Measurements from ENCODE around the gene FAIM.
"Not testable (repeated sequence)": the region's sequence is repeated elsewhere in the genome, so short reads cannot be mapped to it uniquely, and the experiment has no call there.

The FAIM gene

DNA sequence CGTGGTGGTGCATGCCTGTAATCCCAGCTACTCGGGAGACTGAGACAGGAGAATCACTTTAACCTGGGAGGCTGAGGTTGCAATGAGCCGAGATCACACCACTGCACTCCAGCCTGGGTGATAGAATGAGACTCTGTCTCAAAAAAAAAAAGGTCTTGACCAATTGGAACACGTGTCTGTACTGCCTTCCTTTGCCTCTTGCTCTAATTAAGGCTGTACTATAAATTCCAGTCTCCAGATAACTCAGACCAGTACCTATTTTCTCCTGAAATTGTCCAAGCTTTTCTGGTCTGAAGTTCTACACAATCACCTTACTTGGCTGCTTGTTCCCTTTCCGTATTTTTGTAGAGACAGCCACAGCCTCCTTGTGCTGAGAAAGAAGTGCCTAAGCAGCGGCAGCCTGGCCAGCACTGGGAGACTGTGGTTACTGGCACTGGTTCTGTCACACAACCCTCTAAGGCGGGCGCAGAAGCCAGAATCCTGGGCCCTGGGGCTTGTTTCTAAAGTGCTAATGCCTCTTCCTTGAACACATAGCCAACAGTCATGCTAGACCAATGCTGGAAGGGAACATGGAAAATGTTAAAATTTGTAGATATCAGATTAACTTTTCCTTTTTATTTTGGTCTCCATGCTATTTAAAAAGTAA lies 8.3 kb upstream of the FAIM start:
- no peak for DNase-seq (ENCODE audit: low read depth, low spot score)

DNA sequence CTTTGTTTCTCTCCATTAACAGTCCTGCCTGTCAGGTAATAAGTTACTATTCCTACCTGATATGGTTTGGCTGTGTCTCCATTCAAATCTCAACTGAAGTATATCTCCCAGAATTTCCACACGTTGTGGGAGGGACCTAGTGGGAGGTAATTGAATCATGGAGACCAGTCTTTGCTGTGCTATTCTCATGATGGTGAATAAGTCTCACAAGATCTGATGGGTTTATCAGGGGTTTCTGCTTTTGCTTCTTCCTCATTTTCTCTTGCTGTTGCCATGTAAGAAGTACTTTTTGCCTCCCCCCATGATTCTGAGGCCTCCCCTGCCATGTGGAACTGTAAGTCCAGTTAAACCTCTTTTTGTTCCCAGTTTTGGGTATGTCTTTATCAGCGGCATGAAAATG lies 6.9 kb upstream of the FAIM start:
- H3K4me3 ChIP-seq (ENCODE audit: low read depth, low read length); DNase-seq (ENCODE audit: low read depth, low spot score); in situ Hi-C loops (cut with HindIII; ENCODE audit: low sequenced_read_pairs): not testable (repeated sequence)

More for the DNA sequence above, 8.3 kb upstream of the FAIM start:
- TF ChIP-seq, protein P1, sequence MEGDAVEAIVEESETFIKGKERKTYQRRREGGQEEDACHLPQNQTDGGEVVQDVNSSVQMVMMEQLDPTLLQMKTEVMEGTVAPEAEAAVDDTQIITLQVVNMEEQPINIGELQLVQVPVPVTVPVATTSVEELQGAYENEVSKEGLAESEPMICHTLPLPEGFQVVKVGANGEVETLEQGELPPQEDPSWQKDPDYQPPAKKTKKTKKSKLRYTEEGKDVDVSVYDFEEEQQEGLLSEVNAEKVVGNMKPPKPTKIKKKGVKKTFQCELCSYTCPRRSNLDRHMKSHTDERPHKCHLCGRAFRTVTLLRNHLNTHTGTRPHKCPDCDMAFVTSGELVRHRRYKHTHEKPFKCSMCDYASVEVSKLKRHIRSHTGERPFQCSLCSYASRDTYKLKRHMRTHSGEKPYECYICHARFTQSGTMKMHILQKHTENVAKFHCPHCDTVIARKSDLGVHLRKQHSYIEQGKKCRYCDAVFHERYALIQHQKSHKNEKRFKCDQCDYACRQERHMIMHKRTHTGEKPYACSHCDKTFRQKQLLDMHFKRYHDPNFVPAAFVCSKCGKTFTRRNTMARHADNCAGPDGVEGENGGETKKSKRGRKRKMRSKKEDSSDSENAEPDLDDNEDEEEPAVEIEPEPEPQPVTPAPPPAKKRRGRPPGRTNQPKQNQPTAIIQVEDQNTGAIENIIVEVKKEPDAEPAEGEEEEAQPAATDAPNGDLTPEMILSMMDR (IDR thresholded peaks at IDR 0.05; ENCODE audit: low read depth, low read length) = no peak
- in situ Hi-C loops (cut with HindIII; ENCODE audit: low sequenced_read_pairs) = no loop called here
- H3K4me3 ChIP-seq (ENCODE audit: low read depth, low read length) = no peak overlapping the region

GRCh38 chr3:138604106-138604595 lies 4.4 kb upstream of the FAIM start:
- H3K4me3 ChIP-seq (ENCODE audit: low read depth, low read length); DNase-seq (ENCODE audit: low read depth, low spot score); in situ Hi-C loops (cut with HindIII; ENCODE audit: low sequenced_read_pairs): not testable (repeated sequence)

DNA sequence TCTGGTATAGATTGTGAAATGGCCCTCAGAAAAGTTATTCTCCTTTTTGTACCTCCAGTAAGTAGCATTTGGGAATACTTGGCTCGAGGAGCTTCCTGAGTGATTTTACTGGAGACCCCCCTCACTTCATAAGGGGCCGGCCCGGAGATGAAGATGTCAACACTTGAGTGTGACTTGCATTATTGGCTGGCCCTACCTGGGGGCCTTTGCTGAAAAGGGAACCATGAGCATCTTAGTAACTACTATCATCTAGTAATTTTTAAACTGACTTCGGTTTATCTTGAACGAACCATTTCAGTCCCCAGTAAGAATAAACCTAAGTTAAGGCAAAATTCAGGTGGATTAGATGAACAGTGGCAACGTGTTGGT lies 1.3 kb downstream of the FAIM start:
- TF ChIP-seq, protein P1 (IDR thresholded peaks at IDR 0.05; ENCODE audit: low read depth, low read length) = no peak
- peak overlapping the region; percentile 56 for H3K4me3 ChIP-seq (ENCODE audit: low read depth, low read length)
- in situ Hi-C loops (cut with HindIII; ENCODE audit: low sequenced_read_pairs) = no loop called here
- no peak for DNase-seq (ENCODE audit: low read depth, low spot score)

- in situ Hi-C loops (cut with HindIII; ENCODE audit: low sequenced_read_pairs) = no loop called here
- DNase-seq (ENCODE audit: low read depth, low spot score) = no peak
- H3K4me3 ChIP-seq (ENCODE audit: low read depth, low read length) = no peak overlapping the region
- TF ChIP-seq, protein P1 (IDR thresholded peaks at IDR 0.05; ENCODE audit: low read depth, low read length) = no peak
Observed at GRCh38 chr3:138615462-138615861, 6.9 kb downstream of the FAIM start.

GRCh38 chr3:138620431-138620830 lies 11.9 kb downstream of the FAIM start:
- TF ChIP-seq, protein P1 (IDR thresholded peaks at IDR 0.05; ENCODE audit: low read depth, low read length) = no peak
- no peak for DNase-seq (ENCODE audit: low read depth, low spot score)
- in situ Hi-C loops (cut with HindIII; ENCODE audit: low sequenced_read_pairs) = no loop called here
- H3K4me3 ChIP-seq (ENCODE audit: low read depth, low read length) = no peak overlapping the region

DNA sequence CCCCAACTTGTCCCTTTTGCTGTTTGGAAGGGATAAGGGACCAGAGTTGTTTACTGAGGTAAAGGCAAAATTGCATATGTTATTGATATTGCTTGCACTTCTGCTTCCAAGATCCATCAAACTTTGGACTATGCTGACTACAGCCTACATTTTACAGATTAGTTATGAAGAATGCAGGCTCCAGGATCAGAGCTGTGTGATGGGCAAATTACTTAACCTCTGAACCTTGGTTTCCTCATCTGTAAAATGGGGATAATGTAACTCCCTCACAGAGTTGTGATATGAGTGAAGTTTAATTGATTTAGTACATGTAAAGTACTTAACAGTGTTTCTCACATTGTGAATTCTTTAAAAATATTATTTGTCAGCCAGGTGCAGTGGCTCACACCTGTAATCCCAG lies 15.9 kb downstream of the FAIM start:
- no peak for DNase-seq (ENCODE audit: low read depth, low spot score)
- no peak overlapping the region for H3K4me3 ChIP-seq (ENCODE audit: low read depth, low read length)
- TF ChIP-seq, protein P1 (IDR thresholded peaks at IDR 0.05; ENCODE audit: low read depth, low read length) = no peak
- in situ Hi-C loops (cut with HindIII; ENCODE audit: low sequenced_read_pairs) = no loop called here

Measured in astrocyte of the spinal cord (primary cell).